Subcutaneous abdominal adipose tissue (tissue), 5 donors: ENCODE data around the gene FRRS1L.

ENCODE experiments used
- H3K27ac ChIP-seq: one replicate; pipeline ENCODE4 v1.7.0; 2013; ENCODE audit warnings: low read depth, mild to moderate bottlenecking, inconsistent platforms, low read length, moderate library complexity
- H3K27me3 ChIP-seq, 5 donors: one replicate each; pipeline ENCODE4 v1.7.0; 2013; ENCODE audit warnings: low read length in 5 of 5, inconsistent platforms in 1 of 5; ENCODE audit not compliant: control insufficient read depth in 5 of 5, insufficient read depth in 4 of 5
- H3K36me3 ChIP-seq, 5 donors: one replicate each; pipeline ENCODE4 v1.7.0; 2013; ENCODE audit warnings: low read length in 5 of 5; ENCODE audit not compliant: control insufficient read depth in 5 of 5, insufficient read depth in 5 of 5
- H3K4me1 ChIP-seq, 5 donors: one replicate each; pipeline ENCODE4 v1.7.0; 2013; ENCODE audit warnings: low read length in 5 of 5, mild to moderate bottlenecking in 3 of 5, moderate library complexity in 1 of 5; ENCODE audit not compliant: control insufficient read depth in 5 of 5, insufficient read depth in 5 of 5
- H3K4me3 ChIP-seq, 5 donors: one replicate each; pipeline ENCODE4 v1.7.0; 2013; ENCODE audit warnings: low read length in 5 of 5, low read depth in 1 of 5
- H3K9ac ChIP-seq, 5 donors: one replicate each; pipeline ENCODE4 v1.7.0; 2013; ENCODE audit warnings: low read length in 5 of 5, mild to moderate bottlenecking in 4 of 5, moderate library complexity in 3 of 5
- H3K9me3 ChIP-seq, 5 donors: one replicate each; pipeline ENCODE4 v1.7.0; 2013; ENCODE audit warnings: low read length in 5 of 5; ENCODE audit not compliant: control insufficient read depth in 5 of 5
- donor health status: healthy.
- donor health status: healthy.
- donor health status: healthy.
- donor health status: healthy.
- donor health status: healthy.

The FRRS1L gene

GRCh38 chr9:109161471-109161870 is 5.6 kb downstream of the FRRS1L start:
- H3K4me1 ChIP-seq: no peaks in the 10 kb centered on the region
- H3K27ac ChIP-seq: no peak overlapping the region
- no peaks in the 10 kb centered on the region for H3K36me3 ChIP-seq
- H3K4me3 ChIP-seq: no peak overlapping the region
- peaks cover 5 to 18% (median 9%) of the 10 kb centered on the region in 5 donors for H3K27me3 ChIP-seq
- H3K9ac ChIP-seq: no peak overlapping the region
- peaks cover 0 to 7% (median 6%) of the 10 kb centered on the region in 5 donors for H3K9me3 ChIP-seq

- Histone ChIP-seq H3K4me1 (no peaks in the 10 kb centered on the region), H3K9ac (no peak overlapping the region), H3K9me3 (peaks cover 0 to under 1% (median 0%) of the 10 kb centered on the region in 5 donors)
These were observed 7.5 kb downstream of the FRRS1L start for GRCh38 chr9:109159583-109159982.

GRCh38 chr9:109158651-109159050 is 8.4 kb downstream of the FRRS1L start:
- no peaks in the 10 kb centered on the region for H3K36me3 ChIP-seq
- H3K4me3 ChIP-seq: no peak overlapping the region
- no peaks in the 10 kb centered on the region for H3K4me1 ChIP-seq
- H3K9me3 ChIP-seq: peaks cover 0 to 3% (median 0%) of the 10 kb centered on the region in 5 donors
- H3K27ac ChIP-seq: no peak overlapping the region
- H3K9ac ChIP-seq: no peak overlapping the region
- H3K27me3 ChIP-seq: peaks cover 0 to 2% (median 0%) of the 10 kb centered on the region in 5 donors

More at GRCh38 chr9:109159583-109159982, 7.5 kb downstream of the FRRS1L start:
- H3K27ac ChIP-seq: no peak overlapping the region
- no peak overlapping the region for H3K4me3 ChIP-seq
- no peaks in the 10 kb centered on the region for H3K36me3 ChIP-seq
- peaks cover 0 to 8% (median 0%) of the 10 kb centered on the region in 5 donors for H3K27me3 ChIP-seq

- no peaks in the 10 kb centered on the region for H3K4me1 ChIP-seq
- H3K9ac ChIP-seq: no peak overlapping the region
- H3K27me3 ChIP-seq: no peaks in the 10 kb centered on the region
- no peaks in the 10 kb centered on the region for H3K36me3 ChIP-seq
- H3K27ac ChIP-seq: no peak overlapping the region
- no peak overlapping the region for H3K4me3 ChIP-seq
- H3K9me3 ChIP-seq: peaks cover 4 to 10% (median 7%) of the 10 kb centered on the region in 5 donors
These were observed 10.3 kb downstream of the FRRS1L start for GRCh38 chr9:109156708-109157107.

- no peaks in the 10 kb centered on the region for H3K27me3 ChIP-seq
- no peak overlapping the region for H3K4me3 ChIP-seq
- no peaks in the 10 kb centered on the region for H3K4me1 ChIP-seq
- no peaks in the 10 kb centered on the region for H3K36me3 ChIP-seq
- no peak overlapping the region for H3K27ac ChIP-seq
- H3K9me3 ChIP-seq: peaks cover 4 to 10% (median 7%) of the 10 kb centered on the region in 5 donors
- H3K9ac ChIP-seq: no peak overlapping the region
These were observed 16.0 kb downstream of the FRRS1L start for GRCh38 chr9:109150925-109151545.

- no peaks in the 10 kb centered on the region for H3K27me3 ChIP-seq
- H3K4me1 ChIP-seq: no peaks in the 10 kb centered on the region
- no peak overlapping the region for H3K4me3 ChIP-seq
- no peak overlapping the region for H3K27ac ChIP-seq
- peaks cover 4 to 10% (median 7%) of the 10 kb centered on the region in 5 donors for H3K9me3 ChIP-seq
- no peak overlapping the region for H3K9ac ChIP-seq
- no peaks in the 10 kb centered on the region for H3K36me3 ChIP-seq
These were observed 17.3 kb downstream of the FRRS1L start for GRCh38 chr9:109149722-109150121.

- H3K27me3 ChIP-seq: no peaks in the 10 kb centered on the region
- peaks cover 4 to 10% (median 7%) of the 10 kb centered on the region in 5 donors for H3K9me3 ChIP-seq
- H3K36me3 ChIP-seq: no peaks in the 10 kb centered on the region
- no peak overlapping the region for H3K27ac ChIP-seq
- H3K4me3 ChIP-seq: no peak overlapping the region
- no peak overlapping the region for H3K9ac ChIP-seq
- no peaks in the 10 kb centered on the region for H3K4me1 ChIP-seq
These were observed 18.0 kb downstream of the FRRS1L start for GRCh38 chr9:109149089-109149488.

- Histone ChIP-seq H3K4me1 (no peaks in the 10 kb centered on the region), H3K9me3 (no peaks in the 10 kb centered on the region), H3K36me3 (no peaks in the 10 kb centered on the region), H3K9ac (no peak overlapping the region), H3K27me3 (no peaks in the 10 kb centered on the region), H3K4me3 (no peak overlapping the region), H3K27ac (no peak overlapping the region)
These were observed 22.0 kb downstream of the FRRS1L start for GRCh38 chr9:109145051-109145450.

- no peaks in the 10 kb centered on the region for H3K9me3 ChIP-seq
- no peak overlapping the region for H3K27ac ChIP-seq
- no peaks in the 10 kb centered on the region for H3K27me3 ChIP-seq
- H3K9ac ChIP-seq: no peak overlapping the region
- H3K4me3 ChIP-seq: no peak overlapping the region
- H3K4me1 ChIP-seq: no peaks in the 10 kb centered on the region
- no peaks in the 10 kb centered on the region for H3K36me3 ChIP-seq
These were observed 23.0 kb downstream of the FRRS1L start for GRCh38 chr9:109143881-109144562.

GRCh38 chr9:109141375-109141774 is 25.7 kb downstream of the FRRS1L start:
- no peaks in the 10 kb centered on the region for H3K9me3 ChIP-seq
- no peaks in the 10 kb centered on the region for H3K36me3 ChIP-seq
- no peaks in the 10 kb centered on the region for H3K4me1 ChIP-seq
- H3K27ac ChIP-seq: no peak overlapping the region
- no peaks in the 10 kb centered on the region for H3K27me3 ChIP-seq
- no peak overlapping the region for H3K4me3 ChIP-seq
- no peak overlapping the region for H3K9ac ChIP-seq
